Measurements from ENCODE around the gene LSAMP.

GRCh38 chr3:115961380-115961779 lies 483.9 kb downstream of the LSAMP start:
- TF ChIP-seq CTCF (IDR thresholded peaks at IDR 0.05), result no peak
- TF ChIP-seq EZH2 (IDR thresholded peaks at IDR 0.05; ENCODE audit: borderline replicate concordance, insufficient read depth, low read depth, low read length, poor library complexity, severe bottlenecking), result no peak
